ENCODE measurements around the gene RBM8A.

The RBM8A gene

GRCh38 chr1:145918992-145919939 lies 8.0 kb downstream of the RBM8A start:
- Histone ChIP-seq H3K27ac (replicated peaks) (peak overlapping the region; percentile 89), H3K27me3 (ENCODE audit: insufficient read depth, poor library complexity, severe bottlenecking) (no peaks in the 10 kb centered on the region), H3K4me3 (replicated peaks; ENCODE audit: insufficient read depth, low read length) (peak overlapping the region; percentile 99)
- no peak for TF ChIP-seq SPI1 (IDR thresholded peaks at IDR 0.05; ENCODE audit: borderline replicate concordance, low read depth)
- no peak for TF ChIP-seq CTCF (IDR thresholded peaks at IDR 0.05; ENCODE audit: insufficient read depth, low read length)
- no peak for TF ChIP-seq GABPA (IDR thresholded peaks at IDR 0.05; ENCODE audit: low read depth)
- TF ChIP-seq REST (IDR thresholded peaks at IDR 0.05; ENCODE audit: insufficient replicate concordance, low read depth): no peak
- TF ChIP-seq POLR2AphosphoS5 (IDR thresholded peaks at IDR 0.05; ENCODE audit: low read depth): no peak
- peak in 1 of 2 experiments; percentile 45 for DNase-seq (ENCODE audit: low read depth in 1 of 2, low spot score in 1 of 2)

- peak; percentile 91 to 94 for DNase-seq (ENCODE audit: low read depth in 1 of 2, low spot score in 1 of 2)
- peak within 1 kb of the TSS; percentile 89 for H3K27ac ChIP-seq (replicated peaks)
- peak within 1 kb of the TSS; percentile 99 for H3K4me3 ChIP-seq (replicated peaks; ENCODE audit: insufficient read depth, low read length)
- TF ChIP-seq CTCF (IDR thresholded peaks at IDR 0.05; ENCODE audit: insufficient read depth, low read length) (no peak), REST (IDR thresholded peaks at IDR 0.05; ENCODE audit: insufficient replicate concordance, low read depth) (peak; percentile 34), SPI1 (IDR thresholded peaks at IDR 0.05; ENCODE audit: borderline replicate concordance, low read depth) (peak; percentile 55; the same call in 1 of the 2 replicates)
- H3K27me3 ChIP-seq (ENCODE audit: insufficient read depth, poor library complexity, severe bottlenecking): no peaks in the 10 kb centered on the region
These were observed 8.9 kb downstream of the RBM8A start, which contains the start of gene PEX11B for GRCh38 chr1:145918144-145918991. Gene PEX11B (minus strand): TSS chr1:145918717. CDS start chr1:145918688, 29 bp downstream.

GRCh38 chr1:145917595-145917994 lies 9.7 kb downstream of the RBM8A start:
- peak overlapping the region; percentile 89 for H3K27ac ChIP-seq (replicated peaks)
- peak overlapping the region; percentile 99 for H3K4me3 ChIP-seq (replicated peaks; ENCODE audit: insufficient read depth, low read length)
- H3K27me3 ChIP-seq (ENCODE audit: insufficient read depth, poor library complexity, severe bottlenecking): no peaks in the 10 kb centered on the region
- no peak for DNase-seq (ENCODE audit: low read depth in 1 of 2, low spot score in 1 of 2)
- TF ChIP-seq REST (IDR thresholded peaks at IDR 0.05; ENCODE audit: insufficient replicate concordance, low read depth) (no peak), CTCF (IDR thresholded peaks at IDR 0.05; ENCODE audit: insufficient read depth, low read length) (no peak), GABPA (IDR thresholded peaks at IDR 0.05; ENCODE audit: low read depth) (no peak), POLR2AphosphoS5 (IDR thresholded peaks at IDR 0.05; ENCODE audit: low read depth) (no peak), SPI1 (IDR thresholded peaks at IDR 0.05; ENCODE audit: borderline replicate concordance, low read depth) (no peak)

Data from HL-60 (cell line).